Measurements from ENCODE around the gene ORC1. TPM values are rescaled to one million over a fixed set of nuclear protein-coding genes. Genes with fewer than 3 reads are reported as not detected.

The ORC1 gene
- 3.4 and 12.3 TPM in 2 replicates for total RNA-seq

DNA sequence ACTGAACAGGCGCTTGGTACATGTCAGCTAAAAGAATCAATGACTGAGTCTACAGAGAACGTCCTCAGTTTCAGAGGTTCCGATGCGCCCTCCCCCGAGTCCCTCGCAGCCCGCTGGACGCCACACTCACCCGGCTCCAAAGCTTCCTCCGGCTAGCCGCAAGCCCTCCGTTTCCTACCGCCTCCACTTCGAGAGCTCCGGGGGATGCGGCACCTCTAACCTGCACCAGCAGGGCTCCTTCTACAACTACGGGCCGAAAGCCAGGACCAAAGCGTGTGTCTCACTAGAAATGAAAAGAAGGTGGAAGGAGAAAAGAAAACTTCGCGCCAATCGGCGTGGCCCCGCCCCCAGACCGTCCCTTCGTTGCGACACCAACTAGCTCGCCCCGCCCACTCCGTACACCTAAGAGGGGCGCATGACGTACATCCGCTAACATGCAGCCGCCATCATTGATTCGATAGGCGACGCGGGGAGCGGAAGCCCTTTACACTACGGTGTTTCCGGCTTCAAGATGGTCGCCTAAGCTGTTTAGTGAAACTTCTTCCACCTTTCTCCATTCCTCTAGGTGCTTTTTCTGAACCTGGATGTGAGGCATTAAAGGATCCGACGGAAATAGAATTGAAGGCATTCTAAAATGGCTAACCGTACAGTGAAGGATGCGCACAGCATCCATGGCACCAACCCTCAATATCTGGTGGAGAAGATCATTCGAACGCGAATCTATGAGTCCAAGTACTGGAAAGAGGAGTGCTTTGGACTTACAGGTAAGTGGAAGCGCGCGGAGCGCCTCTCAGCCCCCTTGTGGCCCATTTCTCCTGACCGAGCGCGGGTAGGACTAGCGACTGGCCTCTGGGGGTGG, at the start of gene ORC1, which contains the start of gene PRPF38A:
Gene ORC1 (minus strand): TSS at position 308 of the 859 bp plus-strand sequence. CDS start 2,200 bp downstream, outside the sequence.
Gene PRPF38A (plus strand): TSS at position 487 of the 859 bp plus-strand sequence. CDS start 148 bp downstream, at position 635.

DNA sequence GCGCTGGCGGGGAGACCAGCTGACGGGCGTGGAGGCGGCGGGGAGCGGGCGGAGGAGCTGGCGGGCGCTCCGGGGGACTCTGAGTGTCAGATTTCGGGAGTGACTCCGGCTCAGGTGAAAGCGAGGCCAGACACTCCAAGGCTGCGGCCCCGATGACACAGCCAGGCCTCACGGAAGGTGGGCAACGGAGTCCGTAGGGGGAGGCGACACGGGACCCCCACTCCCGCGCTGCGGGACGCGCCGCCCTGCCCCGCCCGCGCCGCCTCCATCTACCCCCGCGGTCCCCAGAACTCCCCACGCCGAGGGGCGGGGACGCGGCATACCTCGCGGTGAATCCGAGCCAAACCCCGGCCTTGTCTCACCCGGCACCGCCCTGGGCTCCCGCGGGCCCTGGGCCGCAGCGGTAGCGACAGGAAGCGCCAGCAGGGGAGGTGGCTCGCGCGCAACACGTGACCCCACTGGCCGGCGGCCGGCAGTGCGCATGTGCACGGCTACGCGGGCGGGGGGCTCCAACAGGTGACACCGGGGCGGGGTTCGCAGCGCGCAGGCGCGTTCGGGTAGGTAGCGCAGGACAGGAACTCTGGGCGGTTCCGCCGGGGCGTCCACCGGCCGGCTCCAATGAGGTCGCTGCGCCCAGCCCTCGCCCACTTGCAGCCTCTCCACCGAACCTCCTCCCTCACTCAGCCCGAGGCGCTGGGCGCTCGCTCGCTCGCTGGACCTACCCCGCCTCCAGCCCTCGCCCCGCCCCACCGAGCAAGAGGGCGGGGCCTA, 38.3 kb downstream of the ORC1 start, which contains the start of gene CC2D1B:
Gene CC2D1B (minus strand): TSS at position 460 of the 771 bp plus-strand sequence. CDS start 1,585 bp downstream, outside the sequence.

Other genes with a start within 250 kb of the ORC1 start
- 21.9 and 24.5 TPM in 2 replicates for gene CC2D1B, start 38.2 kb downstream of the ORC1 start, total RNA-seq
- 5.2 and 14.8 TPM in 2 replicates for gene PRPF38A, start 179 bp upstream of the ORC1 start, total RNA-seq
- gene TUT4, start 148.7 kb upstream of the ORC1 start, total RNA-seq: 19.4 and 19.9 TPM in 2 replicates
- gene GPX7, start 197.9 kb upstream of the ORC1 start, total RNA-seq: 6.1 and 7.7 TPM in 2 replicates
- gene SHISAL2A, start 228.7 kb upstream of the ORC1 start, total RNA-seq: not detected in 2 replicates